GM19193 (cell line): ENCODE results near the gene ST3GAL5.

Experiments used
- POLR2A ChIP-seq: IDR thresholded peaks from 4 replicates; pipeline ENCODE4 v1.6.1; 2011; ENCODE audit not compliant: insufficient read depth, insufficient read length; ENCODE audit errors: extremely low read depth

The ST3GAL5 gene

GRCh38 chr2:85888020-85888683, 638 bp downstream of the ST3GAL5 start:
- no peak for TF ChIP-seq POLR2A

GRCh38 chr2:85887566-85888019, 1.2 kb downstream of the ST3GAL5 start:
- TF ChIP-seq POLR2A, result no peak

- no peak for TF ChIP-seq POLR2A
Observed at GRCh38 chr2:85886590-85886989, 2.2 kb downstream of the ST3GAL5 start.

GRCh38 chr2:85886141-85886540, 2.6 kb downstream of the ST3GAL5 start:
- TF ChIP-seq POLR2A, result no peak

GRCh38 chr2:85878719-85879370, 9.9 kb downstream of the ST3GAL5 start:
- no peak for TF ChIP-seq POLR2A

- no peak for TF ChIP-seq POLR2A
Observed at GRCh38 chr2:85875350-85876050, 13.3 kb downstream of the ST3GAL5 start.

- no peak for TF ChIP-seq POLR2A
Observed at GRCh38 chr2:85873679-85874078, 15.1 kb downstream of the ST3GAL5 start.

- TF ChIP-seq POLR2A, result no peak
Observed at GRCh38 chr2:85872536-85873161, 16.1 kb downstream of the ST3GAL5 start.

- TF ChIP-seq POLR2A, result no peak
Observed at GRCh38 chr2:85871494-85872164, 17.2 kb downstream of the ST3GAL5 start.

GRCh38 chr2:85868822-85869221, 20.0 kb downstream of the ST3GAL5 start:
- no peak for TF ChIP-seq POLR2A

- TF ChIP-seq POLR2A, result no peak
Observed at GRCh38 chr2:85867556-85868292, 21.1 kb downstream of the ST3GAL5 start.

- TF ChIP-seq POLR2A, result no peak
Observed at GRCh38 chr2:85867121-85867520, 21.7 kb downstream of the ST3GAL5 start.

- TF ChIP-seq POLR2A, result no peak
Observed at GRCh38 chr2:85866165-85866659, 22.6 kb downstream of the ST3GAL5 start.
